Measurements from ENCODE around the gene ATP8A2.

- TF ChIP-seq SIRT6 (IDR thresholded peaks at IDR 0.05; ENCODE audit: low read length) (no peak), E2F6 (IDR thresholded peaks at IDR 0.05) (no peak), KDM5A (IDR thresholded peaks at IDR 0.05; ENCODE audit: low read length) (no peak), JUND (IDR thresholded peaks at IDR 0.05; ENCODE audit: low read length) (no peak)
Measured at GRCh38 chr13:25882466-25883357, 510.9 kb downstream of the ATP8A2 start.

All from H1 (cell line).